Dermis microvascular lymphatic vessel endothelial cell (primary cell): ENCODE measurements around the gene CSNK1A1. TPM values are rescaled to one million over a fixed set of nuclear protein-coding genes. Genes with fewer than 3 reads are reported as not detected.
"Not testable (repeated sequence)": the region's sequence is repeated elsewhere in the genome, so short reads cannot be mapped to it uniquely, and the experiment has no call there.

Experiments
- DNase-seq, 2 donors: peaks; one replicate each; pipeline versions ENCODE4 v3.0.0 to v3.0.0-alpha.2; 2010; ENCODE audit warnings: low read depth in 2 of 2
- total RNA-seq: library from RNA; depleted of rRNA; stranded (reverse); fragments of >200 nt; gene quantifications from 2 replicates; pipeline ENCODE4 v1.2.1, GENCODE V29; 2014

The CSNK1A1 gene
- total RNA-seq, 1 donor from 2014 or later = 317 TPM

- DNase-seq = no peak
Observed at GRCh38 chr5:149490599-149491485, 60.4 kb downstream of the CSNK1A1 start.

DNA sequence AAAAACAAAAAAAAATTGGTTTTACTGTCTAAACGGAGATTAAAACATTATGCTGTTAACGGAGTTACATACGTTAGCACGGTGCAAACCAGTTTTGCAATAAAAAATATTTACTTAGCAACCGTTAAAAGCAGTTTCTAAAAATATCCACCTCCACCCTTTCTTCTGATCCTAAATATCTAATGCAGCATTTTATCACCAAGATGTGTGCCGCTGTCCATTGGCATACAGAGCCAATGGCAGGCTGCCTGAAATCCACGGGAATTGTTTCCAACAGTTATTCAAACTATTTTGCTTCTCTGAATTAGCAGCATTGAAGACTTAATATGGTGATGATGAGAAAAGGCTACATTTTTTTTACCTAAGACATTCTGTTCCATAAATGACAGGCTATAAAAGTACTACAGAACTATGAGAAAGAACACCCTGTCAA, 61.6 kb downstream of the CSNK1A1 start:
- DNase-seq = peak; percentile 20 to 42

DNA sequence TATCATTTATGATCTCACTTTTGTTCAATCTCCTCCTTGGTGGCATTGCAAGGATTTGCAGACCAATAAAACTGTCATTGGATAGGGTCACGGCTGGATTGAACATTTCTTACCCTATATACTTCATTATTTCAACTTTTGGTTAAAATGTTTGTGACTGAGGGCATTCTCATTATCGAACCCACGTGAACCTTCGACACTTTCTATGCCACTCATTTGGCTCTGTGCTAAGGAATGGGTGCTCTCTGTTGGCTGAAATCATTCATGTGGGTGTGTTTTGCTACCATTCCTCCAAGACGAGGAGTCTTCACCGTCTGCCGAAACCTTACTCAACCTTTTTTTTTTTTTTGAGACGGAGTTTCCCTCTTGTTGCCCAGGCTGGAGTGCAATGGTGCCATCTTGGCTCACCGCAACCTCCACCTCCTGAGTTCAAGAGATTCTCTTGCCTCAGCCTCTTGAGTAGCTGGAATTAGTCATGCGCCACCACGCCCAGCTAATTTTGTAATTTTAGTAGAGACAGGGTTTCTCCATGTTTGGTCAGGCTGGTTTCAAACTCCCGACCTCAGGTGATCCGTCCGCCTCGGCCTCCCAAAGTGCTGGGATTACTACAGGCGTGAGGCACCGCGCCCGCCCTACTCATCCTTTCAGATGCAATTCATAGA, 62.5 kb downstream of the CSNK1A1 start:
- no peak for DNase-seq

DNA sequence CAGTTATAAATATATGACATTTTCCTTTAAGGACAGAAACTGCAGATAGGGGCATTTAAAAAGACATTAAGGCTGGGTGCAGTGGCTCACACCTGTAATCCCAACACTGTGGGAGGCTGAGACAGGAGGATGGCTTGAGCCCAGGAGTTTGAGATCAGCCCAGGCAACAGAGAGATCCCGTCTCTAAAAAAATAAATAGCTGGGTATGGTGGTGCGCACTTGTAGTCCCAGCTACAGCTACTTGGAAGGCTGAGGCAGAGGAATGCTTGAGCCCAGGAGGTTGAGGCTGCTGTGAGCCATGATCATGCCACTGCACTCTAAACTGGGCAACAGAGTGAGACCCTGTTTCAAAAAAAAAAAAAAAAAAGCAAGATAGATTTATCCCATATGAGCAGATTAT, 63.6 kb downstream of the CSNK1A1 start:
- no peak for DNase-seq

GRCh38 chr5:149486726-149487635, 64.3 kb downstream of the CSNK1A1 start:
- DNase-seq = peak in 1 of 2 donors; percentile 28

- peak; percentile 95 to 97 for DNase-seq
Observed at GRCh38 chr5:149485655-149486615, 65.3 kb downstream of the CSNK1A1 start.

GRCh38 chr5:149481485-149481884, 69.8 kb downstream of the CSNK1A1 start:
- no peak for DNase-seq

DNA sequence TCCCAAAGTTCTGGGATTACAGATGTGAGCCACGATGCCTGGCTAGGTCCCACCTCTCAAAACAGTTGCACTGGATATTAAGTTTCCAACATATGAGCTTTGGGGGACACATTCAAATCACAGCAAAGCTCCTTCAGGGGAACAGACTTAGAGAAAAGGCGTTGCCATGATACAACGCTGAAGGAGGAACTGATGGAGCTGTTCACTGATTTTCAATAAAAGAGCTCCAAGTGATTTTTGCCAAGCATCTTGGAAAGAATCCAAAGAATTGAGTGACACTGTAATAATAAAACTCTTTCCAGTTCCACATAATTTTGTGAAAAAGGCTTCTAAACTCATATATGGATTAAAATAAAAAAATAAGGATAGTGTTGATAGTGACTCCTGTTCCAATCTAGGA, 72.5 kb downstream of the CSNK1A1 start:
- no peak for DNase-seq

- no peak for DNase-seq
Observed at GRCh38 chr5:149475777-149476176, 75.5 kb downstream of the CSNK1A1 start.

DNA sequence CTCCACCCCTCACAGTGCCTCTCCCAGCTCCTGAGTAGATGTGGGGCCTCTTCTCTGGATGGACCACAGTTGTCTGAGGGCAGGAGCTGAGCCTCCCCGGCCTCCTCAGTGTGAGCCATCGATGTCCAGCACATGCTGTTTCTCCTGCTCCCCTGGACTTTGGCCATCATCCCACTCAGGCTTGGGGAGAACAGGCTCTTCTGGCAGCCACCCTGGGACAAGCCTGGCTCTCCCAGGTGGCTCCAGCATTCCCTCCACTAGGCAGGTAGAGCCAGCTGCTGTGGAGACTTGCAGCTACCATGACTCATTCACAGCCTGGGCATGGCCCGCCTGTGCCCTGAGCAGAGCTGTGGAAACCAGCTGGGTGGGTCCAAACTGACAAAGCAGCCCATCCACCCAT, 77.0 kb downstream of the CSNK1A1 start:
- DNase-seq = no peak

GRCh38 chr5:149473441-149473840, 77.8 kb downstream of the CSNK1A1 start:
- DNase-seq = no peak

GRCh38 chr5:149472399-149472798, 78.8 kb downstream of the CSNK1A1 start:
- no peak for DNase-seq

DNA sequence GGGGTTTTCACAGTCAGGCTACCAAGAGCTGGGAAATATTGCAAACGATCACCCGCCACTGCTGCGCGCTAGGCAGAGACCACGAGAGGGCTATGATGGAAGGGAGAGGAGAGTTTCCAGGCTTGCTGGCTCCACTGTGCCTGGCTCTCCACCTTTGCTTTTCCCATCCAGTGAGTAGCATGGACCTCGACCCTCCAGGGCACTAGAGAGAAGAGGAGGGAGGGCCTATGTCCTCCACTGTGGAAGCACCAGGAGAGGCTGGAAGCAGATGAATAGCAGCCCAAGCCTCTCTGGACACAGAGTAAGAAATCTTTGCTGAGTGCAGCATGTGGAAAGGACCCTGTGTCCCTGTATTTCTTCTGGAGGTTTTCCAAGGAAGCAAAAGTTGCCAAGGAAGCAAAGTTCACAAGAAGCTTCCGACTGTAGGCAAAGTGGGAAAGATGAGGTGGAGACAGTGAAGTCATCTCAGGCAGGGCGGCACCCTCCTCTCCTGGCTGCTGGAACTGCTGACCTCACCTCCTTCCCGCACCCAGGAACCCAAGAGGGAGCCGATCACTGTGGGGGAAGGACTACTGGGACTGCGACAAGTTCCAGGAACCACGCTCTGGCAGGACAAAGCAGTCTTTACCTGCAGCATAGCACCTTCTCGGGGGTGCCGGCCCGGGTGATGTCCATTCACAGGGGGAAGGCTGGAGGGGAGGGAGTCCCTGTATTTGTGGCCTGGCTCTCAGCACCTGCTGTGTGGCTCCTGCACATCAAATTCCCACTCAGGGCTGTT, 79.6 kb downstream of the CSNK1A1 start:
- peak in 1 of 2 donors; percentile 58 for DNase-seq

DNA sequence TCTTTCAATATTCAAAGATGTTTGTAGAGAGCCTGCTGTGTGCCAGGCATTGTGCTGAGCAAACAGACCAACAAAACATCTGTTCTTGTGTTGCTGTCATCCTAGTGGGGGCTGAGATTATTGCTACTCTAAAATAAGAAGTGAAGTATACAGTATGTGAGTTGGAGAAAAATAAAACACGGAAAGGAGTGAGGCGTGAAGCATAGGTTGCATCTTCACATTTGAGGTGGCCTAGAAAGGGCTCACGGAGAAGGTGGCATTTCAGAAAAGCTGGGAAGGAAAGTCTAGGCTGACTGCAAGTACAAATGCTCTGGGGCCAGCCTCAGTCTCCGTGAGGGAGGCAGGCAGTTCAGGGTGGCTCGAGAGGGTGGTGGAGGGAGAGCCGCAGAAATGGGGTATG, 80.3 kb downstream of the CSNK1A1 start:
- DNase-seq = no peak

- peak in 1 of 2 donors; percentile 52 for DNase-seq
Observed at GRCh38 chr5:149466457-149466972, 84.7 kb downstream of the CSNK1A1 start.

DNA sequence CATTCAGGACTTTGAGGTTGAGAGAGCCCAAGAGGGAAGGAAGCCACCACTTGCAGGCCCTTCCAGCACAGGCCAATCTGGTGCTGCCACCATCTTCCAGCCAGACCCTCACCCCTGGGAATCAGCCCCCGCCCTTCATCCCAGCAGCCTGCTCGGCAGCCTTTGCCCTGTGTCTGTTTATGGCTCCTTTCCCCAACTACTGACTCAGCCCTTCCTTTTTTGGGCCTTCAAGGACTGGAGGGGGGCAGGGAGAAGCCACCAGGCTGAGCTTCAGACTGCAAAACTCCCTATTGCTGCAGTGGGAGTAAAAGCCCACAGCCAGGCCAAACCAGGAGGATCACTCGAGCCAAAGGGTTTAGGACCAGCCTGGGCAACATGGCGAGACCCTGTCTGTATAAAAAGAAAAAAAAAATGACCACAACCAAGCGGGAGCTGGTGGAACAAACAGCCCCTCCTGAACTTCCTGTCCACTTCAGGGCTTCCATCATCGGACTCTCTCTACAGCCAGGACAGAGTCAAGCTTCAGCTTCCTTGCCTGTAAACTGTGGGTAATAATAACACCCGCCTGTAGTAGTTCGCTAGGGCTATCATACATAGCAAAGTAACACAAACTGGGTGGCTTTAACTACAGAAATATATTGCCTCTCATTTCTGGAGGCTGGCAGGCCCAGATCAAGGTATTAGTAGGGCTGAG, 86.3 kb downstream of the CSNK1A1 start:
- peak; percentile 35 to 89 for DNase-seq

GRCh38 chr5:149461907-149462306, 89.3 kb downstream of the CSNK1A1 start:
- DNase-seq = not testable (repeated sequence)

- no peak for DNase-seq
Observed at GRCh38 chr5:149459891-149460290, 91.3 kb downstream of the CSNK1A1 start.

DNA sequence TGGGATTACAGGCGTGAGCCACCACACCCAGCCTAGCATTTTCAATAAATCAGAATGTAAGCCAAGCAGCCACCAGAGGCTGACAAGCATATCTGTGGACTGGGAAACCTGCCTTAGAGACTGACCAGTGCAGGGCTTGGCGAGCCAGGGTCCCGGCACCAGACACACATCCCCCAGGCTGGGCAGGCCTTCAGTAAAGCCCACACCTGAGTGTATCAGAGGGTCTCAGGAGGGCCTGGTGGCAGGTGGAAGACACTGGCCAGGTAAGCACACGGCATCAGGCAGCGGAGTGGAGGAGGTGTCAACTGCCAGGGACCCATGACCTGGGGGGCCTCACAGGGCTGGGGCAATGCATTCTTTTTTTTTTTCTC, 93.9 kb downstream of the CSNK1A1 start:
- no peak for DNase-seq
